ENCODE data around the gene GREM2.

- TF ChIP-seq CTCF (conservative IDR thresholded peaks at IDR 0.05) (no peak), ZFX (IDR thresholded peaks at IDR 0.05) (no peak)
Measured at GRCh38 chr1:240579511-240579910, 32.4 kb downstream of the GREM2 start.

Data from C4-2B (cell line).